H1 (cell line): ENCODE measurements around the gene ABTB1. TPM values are rescaled to one million over a fixed set of nuclear protein-coding genes. Genes with fewer than 3 reads are reported as not detected.

Experiments
- CTCF ChIA-PET: fragments of 300-600 bp; sonication (Branson Sonifier 250); formaldehyde crosslinking; loops from one replicate; lab custom pipeline; 2021; ENCODE audit not compliant: partially characterized antibody; lab: Charles Lee
- POLR2A ChIA-PET: fragments of 300-600 bp; sonication (Branson Sonifier 250); formaldehyde crosslinking; loops from one replicate; lab custom pipeline; 2021; ENCODE audit warnings: inconsistent platforms; ENCODE audit not compliant: partially characterized antibody; lab: Charles Lee
- DNase-seq, 2 experiments: peaks; one replicate each; pipeline versions ENCODE4 v3.0.0 to v3.0.0-alpha.2; 2010 to 2022; ENCODE audit warnings: low spot score in 2 of 2, low read depth in 1 of 2, mixed read lengths in 1 of 2
- FAIRE-seq: peaks from 2 replicates; lab custom pipeline; 2011; peaks lifted over from hg19 to GRCh38; lab: Jason Lieb, UNC
- H2AFZ ChIP-seq: 2 replicates; pipeline ENCODE4 v1.8.1; 2012; ENCODE audit warnings: low read length, inconsistent platforms
- H2AK5ac ChIP-seq: 2 replicates; pipeline ENCODE4 v1.6.1; 2013; ENCODE audit warnings: low read depth, low read length
- H2BK120ac ChIP-seq: replicated peaks from 2 replicates; pipeline ENCODE3; 2013; ENCODE audit warnings: low read depth, low read length, inconsistent platforms
- H2BK12ac ChIP-seq: 2 replicates; pipeline ENCODE4 v1.6.1; 2013; ENCODE audit warnings: low read depth, low read length
- H2BK15ac ChIP-seq: 2 replicates; pipeline ENCODE4 v1.6.1; 2013; ENCODE audit warnings: low read length
- H2BK20ac ChIP-seq: 2 replicates; pipeline ENCODE4 v1.6.1; 2013; ENCODE audit warnings: low read length
- H2BK5ac ChIP-seq: 2 replicates; pipeline ENCODE4 v1.6.1; 2013; ENCODE audit warnings: low read depth, low read length
- H3K14ac ChIP-seq: 2 replicates; pipeline ENCODE4 v1.6.1; 2013; ENCODE audit warnings: inconsistent platforms; ENCODE audit not compliant: insufficient read length
- H3K18ac ChIP-seq: 2 replicates; pipeline ENCODE4 v1.6.1; 2013; ENCODE audit warnings: low read length; ENCODE audit errors: extremely low read depth
- H3K23ac ChIP-seq: 2 replicates; pipeline ENCODE4 v1.6.1; 2013; ENCODE audit warnings: inconsistent platforms; ENCODE audit not compliant: insufficient read length
- H3K23me2 ChIP-seq: 2 replicates; pipeline ENCODE4 v1.6.1; 2013; ENCODE audit warnings: low read depth, low read length
- H3K27ac ChIP-seq: 2 replicates; pipeline ENCODE4 v1.6.1; 2011; ENCODE audit warnings: low read depth, low read length, inconsistent platforms
- H3K27me3 ChIP-seq, 4 experiments: replicated peaks in 1 of 4; 1 replicate in 1 of 4; 2 replicates in 3 of 4; pipeline versions ENCODE4 v1.6.1 to v1.8.1; 2011 to 2013; ENCODE audit warnings: low read length in 3 of 4, mild to moderate bottlenecking in 3 of 4, inconsistent platforms in 2 of 4, mixed read lengths in 2 of 4, moderate library complexity in 1 of 4; ENCODE audit not compliant: control insufficient read depth in 3 of 4, insufficient read depth in 3 of 4; ENCODE audit errors: extremely low read depth in 1 of 4
- H3K36me3 ChIP-seq, 4 experiments: 2 replicates each; pipeline versions ENCODE4 v1.6.1 to v1.8.1; 2011 to 2013; ENCODE audit warnings: mild to moderate bottlenecking in 4 of 4, low read length in 3 of 4, moderate library complexity in 2 of 4, control low read depth in 1 of 4, inconsistent platforms in 1 of 4; ENCODE audit not compliant: insufficient read depth in 4 of 4, control insufficient read depth in 2 of 4
- H3K4ac ChIP-seq: replicated peaks from 2 replicates; pipeline ENCODE3; 2013; ENCODE audit warnings: low read length, low read depth, mixed read lengths, inconsistent platforms; ENCODE audit not compliant: insufficient read length
- H3K4me1 ChIP-seq, 4 experiments: replicated peaks in 1 of 4; 1 replicate in 1 of 4; 2 replicates in 3 of 4; pipeline versions ENCODE4 v1.6.1 to v1.8.1; 2011 to 2013; ENCODE audit warnings: low read length in 3 of 4, inconsistent platforms in 2 of 4, mixed read lengths in 1 of 4; ENCODE audit not compliant: insufficient read depth in 4 of 4, control insufficient read depth in 3 of 4
- H3K4me2 ChIP-seq, 2 experiments: 2 replicates each; pipeline versions ENCODE4 v1.6.1 to v1.8.1; 2011 to 2013; ENCODE audit warnings: low read depth in 2 of 2, low read length in 2 of 2, control low read depth in 1 of 2, inconsistent platforms in 1 of 2, mild to moderate bottlenecking in 1 of 2; ENCODE audit not compliant: insufficient read depth in 1 of 2
- H3K4me3 ChIP-seq, 4 experiments: fragments of 200-600, 300-600 bp in 1 of 4; sonication (generic), shearing (Covaris generic), sonication (Bioruptor Twin) in 1 of 4; 2 replicates each; pipeline versions ENCODE4 v1.5.1 to v1.8.1; 2011 to 2016; ENCODE audit warnings: low read length in 4 of 4, low read depth in 3 of 4, control low read depth in 2 of 4, inconsistent platforms in 2 of 4, mild to moderate bottlenecking in 2 of 4, mixed read lengths in 1 of 4, moderate library complexity in 1 of 4; ENCODE audit not compliant: insufficient read depth in 2 of 4; ENCODE audit errors: extremely low read depth in 1 of 4
- H3K56ac ChIP-seq: replicated peaks from 2 replicates; pipeline ENCODE3; 2013; ENCODE audit warnings: low read depth, mild to moderate bottlenecking, mixed read lengths, low read length, inconsistent platforms; ENCODE audit not compliant: insufficient read length
- H3K79me1 ChIP-seq: 2 replicates; pipeline ENCODE4 v1.6.1; 2013; ENCODE audit warnings: low read depth, low read length, control low read depth
- H3K79me2 ChIP-seq, 2 experiments: 2 replicates each; pipeline versions ENCODE4 v1.6.1 to v1.8.1; 2012 to 2013; ENCODE audit warnings: low read length in 2 of 2, mild to moderate bottlenecking in 2 of 2, inconsistent platforms in 1 of 2; ENCODE audit not compliant: insufficient read depth in 2 of 2, control insufficient read depth in 1 of 2
- H3K9ac ChIP-seq, 4 experiments: replicated peaks in 1 of 4; 1 replicate in 1 of 4; 2 replicates in 3 of 4; pipeline versions ENCODE4 v1.6.1 to v1.8.1; 2011 to 2013; ENCODE audit warnings: low read depth in 3 of 4, low read length in 3 of 4, control low read depth in 2 of 4, mild to moderate bottlenecking in 2 of 4, moderate library complexity in 2 of 4, inconsistent platforms in 1 of 4; ENCODE audit errors: extremely low read depth in 1 of 4
- H3K9me3 ChIP-seq, 2 experiments: 2 replicates each; pipeline versions ENCODE4 v1.6.1 to v1.8.1; 2012 to 2013; ENCODE audit warnings: mild to moderate bottlenecking in 2 of 2, moderate library complexity in 2 of 2, control low read depth in 1 of 2, inconsistent platforms in 1 of 2, low read depth in 1 of 2, low read length in 1 of 2, mixed read lengths in 1 of 2; ENCODE audit not compliant: insufficient read depth in 2 of 2
- H4K20me1 ChIP-seq, 2 experiments: replicated peaks in 1 of 2; 2 replicates each; pipeline versions ENCODE3 to v1.8.1; 2011 to 2013; ENCODE audit warnings: inconsistent platforms in 2 of 2, low read length in 2 of 2, mild to moderate bottlenecking in 1 of 2; ENCODE audit not compliant: insufficient read depth in 2 of 2, control insufficient read depth in 1 of 2
- H4K5ac ChIP-seq: 2 replicates; pipeline ENCODE4 v1.6.1; 2013; ENCODE audit warnings: low read length, low read depth, mixed read lengths, inconsistent platforms; ENCODE audit not compliant: insufficient read length
- H4K8ac ChIP-seq: 2 replicates; pipeline ENCODE4 v1.8.0; 2013; ENCODE audit warnings: mild to moderate bottlenecking, moderate library complexity, low read length, inconsistent platforms; ENCODE audit not compliant: insufficient read depth; ENCODE audit errors: extremely low read depth
- H4K91ac ChIP-seq: replicated peaks from 2 replicates; pipeline ENCODE3; 2013; ENCODE audit warnings: low read length, mixed read lengths, inconsistent platforms; ENCODE audit not compliant: insufficient read length
- CHD2 ChIP-seq: IDR thresholded peaks from 2 replicates; pipeline ENCODE4 v1.6.1; 2012; ENCODE audit warnings: low read length, improper control_type of control experiment
- EGR1 ChIP-seq: IDR thresholded peaks from 2 replicates; pipeline ENCODE4 v1.6.1; 2011; ENCODE audit warnings: low read depth, low read length, borderline replicate concordance
- GTF2F1 ChIP-seq: IDR thresholded peaks from 2 replicates; pipeline ENCODE4 v1.6.1; 2012; ENCODE audit warnings: low read depth, low read length, improper control_type of control experiment, borderline replicate concordance
- HDAC6 ChIP-seq: IDR thresholded peaks from one replicate; pipeline ENCODE4 v1.7.1; 2012; ENCODE audit warnings: low read depth, mild to moderate bottlenecking, inconsistent platforms, low read length, moderate library complexity
- MAFK ChIP-seq: IDR thresholded peaks from 2 replicates; pipeline ENCODE4 v1.6.1; 2012; ENCODE audit warnings: low read depth, mild to moderate bottlenecking, improper control_type of control experiment, low read length
- NANOG ChIP-seq: IDR thresholded peaks from 2 replicates; pipeline ENCODE4 v1.6.1; 2011; ENCODE audit warnings: low read length, low read depth, mild to moderate bottlenecking, inconsistent platforms; ENCODE audit not compliant: insufficient read depth, poor library complexity, severe bottlenecking
- POLR2AphosphoS5 ChIP-seq: IDR thresholded peaks from 2 replicates; pipeline ENCODE4 v1.6.1; 2011; ENCODE audit warnings: low read depth, low read length
- TAF7 ChIP-seq: optimal IDR thresholded peaks from 2 replicates; pipeline ENCODE3; 2011; ENCODE audit warnings: low read depth, mild to moderate bottlenecking, inconsistent platforms, low read length, moderate library complexity, borderline replicate concordance
- TBP ChIP-seq: IDR thresholded peaks from 2 replicates; pipeline ENCODE4 v1.6.1; 2011; ENCODE audit warnings: low read depth, low read length, improper control_type of control experiment
- WGBS, 2 experiments: shearing (Covaris generic) in 1 of 2; methylation state at CpG; one replicate each; pipeline versions ENCODE4 v1.1.6 to v1.1.7; 2013 to 2015; ENCODE audit warnings: low lambda C conversion rate in 2 of 2, mixed read lengths in 2 of 2, inconsistent platforms in 1 of 2, low coverage in 1 of 2, missing lambda C conversion rate in 1 of 2; ENCODE audit not compliant: insufficient replicate concordance in 2 of 2, insufficient coverage in 1 of 2, insufficient read length in 1 of 2; ENCODE audit errors: extremely low coverage in 1 of 2, missing lambda C conversion rate in 1 of 2; 5-methylcytosine and 5-hydroxymethylcytosine counted together
- polyA plus RNA-seq, 7 experiments: library from polyadenylated mRNA; depleted of rRNA in 3 of 7; stranded (reverse) in 5 of 7; unstranded in 2 of 7; fragments of >200 nt in 5 of 7; fragments of 200-250 nt in 2 of 7; gene quantifications; 1 replicate in 5 of 7; 2 replicates in 1 of 7; 4 replicates in 1 of 7; pipeline versions ENCODE4 v1.2.1 to v1.2.3, GENCODE V29; 2011 to 2013; ENCODE audit warnings: missing spikeins in 2 of 7, mixed read lengths in 2 of 7
- total RNA-seq: library from RNA; stranded (reverse); fragmentation: NEBNext Ultra II Directional; extraction: Animal tissue kit (Norgen Biotek cat#: 25700); gene quantifications from 2 replicates; pipeline ENCODE4 v1.2.1, GENCODE V29; 2021
- TF ChIP-seq, protein P1 (sequence below): IDR thresholded peaks from 2 replicates; pipeline ENCODE4 v1.6.1; 2012; ENCODE audit warnings: low read length, inconsistent platforms

The ABTB1 gene
- total and polyA plus RNA-seq, 2 of the 8 experiments (the other 6 are each of a cell fraction or from before 2014, with no cell fraction given) = 7.1 to 9.4 TPM

GRCh38 chr3:127687228-127687737 is 14.5 kb downstream of the ABTB1 start:
- Histone ChIP-seq H2BK12ac (no peak overlapping the region), H2BK5ac (no peak overlapping the region), H3K4me2 (no peak overlapping the region), H3K4ac (no peak overlapping the region), H3K79me1 (no peaks in the 10 kb centered on the region), H2BK15ac (peak overlapping the region; percentile 29; the same call in 1 of the 2 replicates), H2AK5ac (peak overlapping the region; percentile 28; the same call in 1 of the 2 replicates), H2BK20ac (no peak overlapping the region), H3K56ac (no peak overlapping the region), H4K91ac (no peak overlapping the region), H2AFZ (no peak overlapping the region), H3K23ac (no peak overlapping the region), H3K9me3 (no peaks in the 10 kb centered on the region), H2BK120ac (no peak overlapping the region), H3K9ac (no peak overlapping the region), H3K79me2 (no peaks in the 10 kb centered on the region), H4K20me1 (no peaks in the 10 kb centered on the region), H3K4me1 (peaks cover 0 to 27% (median 10%) of the 10 kb centered on the region in 4 experiments; a peak in 6 of 7 replicates), H3K27ac (no peak overlapping the region), H3K14ac (no peak overlapping the region), H3K18ac (no peak overlapping the region), H3K36me3 (no peaks in the 10 kb centered on the region), H3K23me2 (peaks cover 16% of the 10 kb centered on the region; the same call in 1 of the 2 replicates), H4K8ac (no peak overlapping the region), H3K4me3 (no peak overlapping the region), H3K27me3 (no peaks in the 10 kb centered on the region), H4K5ac (no peak overlapping the region)
- TF ChIP-seq TBP = no peak
- TF ChIP-seq MAFK = no peak
- TF ChIP-seq CHD2 = no peak
- no peak for TF ChIP-seq TAF7
- TF ChIP-seq GTF2F1 = no peak
- no peak for TF ChIP-seq NANOG
- no peak for TF ChIP-seq HDAC6
- TF ChIP-seq, protein P1, sequence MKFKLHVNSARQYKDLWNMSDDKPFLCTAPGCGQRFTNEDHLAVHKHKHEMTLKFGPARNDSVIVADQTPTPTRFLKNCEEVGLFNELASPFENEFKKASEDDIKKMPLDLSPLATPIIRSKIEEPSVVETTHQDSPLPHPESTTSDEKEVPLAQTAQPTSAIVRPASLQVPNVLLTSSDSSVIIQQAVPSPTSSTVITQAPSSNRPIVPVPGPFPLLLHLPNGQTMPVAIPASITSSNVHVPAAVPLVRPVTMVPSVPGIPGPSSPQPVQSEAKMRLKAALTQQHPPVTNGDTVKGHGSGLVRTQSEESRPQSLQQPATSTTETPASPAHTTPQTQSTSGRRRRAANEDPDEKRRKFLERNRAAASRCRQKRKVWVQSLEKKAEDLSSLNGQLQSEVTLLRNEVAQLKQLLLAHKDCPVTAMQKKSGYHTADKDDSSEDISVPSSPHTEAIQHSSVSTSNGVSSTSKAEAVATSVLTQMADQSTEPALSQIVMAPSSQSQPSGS = no peak
- TF ChIP-seq POLR2AphosphoS5 = no peak
- no peak for TF ChIP-seq EGR1
- WGBS, 2 experiments = 89 to 100% methylated on average over 2 of the region's 2 CpGs
- POLR2A ChIA-PET = no interaction called here
- FAIRE-seq (no peak), DNase-seq (no peak)
- CTCF ChIA-PET = interaction anchor here (10.9 kb wide), 1 partner anchor 6 kb away, joined by 172 read pairs; no protein-coding TSS in a partner anchor
